Measurements from ENCODE around the gene LRTM2. TPM values are rescaled to one million over a fixed set of nuclear protein-coding genes. Genes with fewer than 3 reads are reported as not detected.

The LRTM2 gene
- total and polyA plus RNA-seq, 12 donors, result not detected

DNA sequence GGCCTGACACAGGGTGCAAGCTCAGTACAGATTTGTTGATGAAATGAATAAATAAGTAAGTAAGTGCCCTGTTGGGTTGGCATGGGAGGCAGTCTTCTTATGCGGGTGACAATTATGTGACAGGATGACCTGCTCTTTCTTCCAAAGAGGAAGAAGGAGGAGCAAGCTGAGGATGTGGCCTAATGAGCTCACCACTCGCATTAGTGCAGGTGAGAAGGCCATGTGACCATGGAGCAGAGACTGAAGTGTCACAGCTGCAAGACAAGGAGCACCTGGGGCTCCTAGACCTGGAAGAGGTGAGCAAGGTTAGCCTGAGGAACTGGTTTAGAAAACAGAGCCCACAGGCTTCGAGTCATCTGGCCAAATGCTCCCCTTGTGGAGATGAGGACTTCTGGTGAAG lies 34.9 kb downstream of the LRTM2 start:
- Histone ChIP-seq H3K27ac (no peak overlapping the region), H3K4me3 (no peak overlapping the region), H3K36me3 (no peaks in the 10 kb centered on the region), H3K4me1 (no peaks in the 10 kb centered on the region), H3K9me3 (peaks cover 0 to 37% (median 16%) of the 10 kb centered on the region in 11 donors), H3K27me3 (peaks cover 0 to 15% (median 0%) of the 10 kb centered on the region in 7 donors)
- 57 to 77% methylated on average over 3 of the region's 3 CpGs for WGBS, 2 donors
- TF ChIP-seq CTCF (IDR thresholded peaks at IDR 0.05), result no peak
- DNase-seq (no peak), ATAC-seq (no peak)
- intact Hi-C loops (cut with DNase I), result loop anchor here in 1 of 10 donors (10.0 kb wide), 1 partner anchor 50 kb away; no protein-coding TSS in a partner anchor

DNA sequence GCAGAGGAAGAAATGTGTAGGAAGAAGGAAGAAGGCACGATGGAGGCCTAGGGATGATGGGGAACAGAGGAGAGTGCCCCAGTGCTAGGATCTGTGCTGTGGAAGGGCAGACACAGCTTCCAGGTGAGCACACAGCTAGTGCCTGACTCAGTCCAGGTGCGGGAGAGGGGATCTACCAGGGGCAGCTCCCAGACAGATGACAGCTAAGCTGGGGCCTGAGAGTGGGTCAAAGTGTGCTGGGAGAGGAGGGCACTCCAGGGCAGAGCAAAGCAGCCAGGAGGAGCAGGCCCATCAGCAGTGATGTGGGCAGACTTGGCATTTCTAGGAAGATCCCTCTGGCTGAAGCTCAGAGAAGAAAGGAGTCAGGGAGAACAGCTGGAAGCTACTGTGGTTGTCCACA lies 36.7 kb downstream of the LRTM2 start:
- WGBS, 2 donors, result 45 to 78% methylated on average over 2 of the region's 2 CpGs
- TF ChIP-seq CTCF (IDR thresholded peaks at IDR 0.05), result no peak
- Histone ChIP-seq H3K4me3 (no peak overlapping the region), H3K27ac (no peak overlapping the region), H3K4me1 (no peaks in the 10 kb centered on the region), H3K27me3 (peaks cover 0 to 15% (median 0%) of the 10 kb centered on the region in 7 donors), H3K9me3 (peaks cover 0 to 37% (median 16%) of the 10 kb centered on the region in 11 donors), H3K36me3 (no peaks in the 10 kb centered on the region)
- intact Hi-C loops (cut with DNase I), result loop anchor here in 1 of 10 donors (10.0 kb wide), 1 partner anchor 48 kb away; no protein-coding TSS in a partner anchor
- DNase-seq, result no peak
- ATAC-seq, result no peak

GRCh38 chr12:1857821-1858220 lies 37.5 kb downstream of the LRTM2 start:
- ATAC-seq, result no peak
- Histone ChIP-seq H3K9me3 (peaks cover 0 to 37% (median 16%) of the 10 kb centered on the region in 11 donors), H3K27ac (no peak overlapping the region), H3K4me1 (no peaks in the 10 kb centered on the region), H3K36me3 (no peaks in the 10 kb centered on the region), H3K27me3 (peaks cover 0 to 15% (median 0%) of the 10 kb centered on the region in 7 donors), H3K4me3 (no peak overlapping the region)
- intact Hi-C loops (cut with DNase I), result loop anchor here in 1 of 10 donors (10.0 kb wide), 1 partner anchor 47 kb away; no protein-coding TSS in a partner anchor
- DNase-seq, result no peak
- WGBS, 2 donors, result 86 to 87% methylated on average over 7 of the region's 7 CpGs
- no peak for TF ChIP-seq CTCF (IDR thresholded peaks at IDR 0.05)

DNA sequence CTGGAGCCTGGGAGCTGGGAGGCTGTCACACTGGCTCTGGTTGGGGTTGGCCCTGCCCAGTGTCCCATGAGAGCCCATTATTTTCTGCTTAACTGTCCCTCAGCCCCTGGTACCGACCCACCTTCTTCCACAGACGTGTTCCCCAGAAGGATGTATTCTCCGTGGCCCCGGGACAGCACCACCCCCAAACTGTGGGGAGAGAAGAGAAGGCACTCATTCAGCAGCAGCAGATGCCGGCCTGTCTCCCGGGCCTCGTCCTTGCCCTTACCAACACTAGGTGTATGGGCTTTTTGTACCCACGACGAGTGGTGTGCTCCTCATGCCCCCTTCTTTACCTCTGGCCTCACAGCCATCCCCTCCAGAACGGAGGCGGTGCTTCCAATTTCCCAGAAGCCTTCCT lies 38.1 kb downstream of the LRTM2 start:
- DNase-seq, result no peak
- 89 to 90% methylated on average over 11 of the region's 11 CpGs for WGBS, 2 donors
- H3K4me3 ChIP-seq, result no peak overlapping the region
- no peak overlapping the region for H3K27ac ChIP-seq
- H3K27me3 ChIP-seq, result peaks cover 0 to 15% (median 0%) of the 10 kb centered on the region in 7 donors
- peaks cover 0 to 37% (median 16%) of the 10 kb centered on the region in 11 donors for H3K9me3 ChIP-seq
- H3K36me3 ChIP-seq, result no peaks in the 10 kb centered on the region
- no peak for TF ChIP-seq CTCF (IDR thresholded peaks at IDR 0.05)
- ATAC-seq, result no peak
- no peaks in the 10 kb centered on the region for H3K4me1 ChIP-seq
- intact Hi-C loops (cut with DNase I), result loop anchor here in 1 of 10 donors (10.0 kb wide), 1 partner anchor 46 kb away; no protein-coding TSS in a partner anchor

Measured in heart right ventricle (tissue), 16 donors.